ENCODE results near the gene POU3F1. TPM values are rescaled to one million over a fixed set of nuclear protein-coding genes. Genes with fewer than 3 reads are reported as not detected.

Gene POU3F1
- total and polyA plus RNA-seq, 10 of the 15 experiments (the other 5 are each of a cell fraction or from before 2014, with no cell fraction given): 0.04 to 0.53 (median 0.10) TPM; not detected in 3

DNA sequence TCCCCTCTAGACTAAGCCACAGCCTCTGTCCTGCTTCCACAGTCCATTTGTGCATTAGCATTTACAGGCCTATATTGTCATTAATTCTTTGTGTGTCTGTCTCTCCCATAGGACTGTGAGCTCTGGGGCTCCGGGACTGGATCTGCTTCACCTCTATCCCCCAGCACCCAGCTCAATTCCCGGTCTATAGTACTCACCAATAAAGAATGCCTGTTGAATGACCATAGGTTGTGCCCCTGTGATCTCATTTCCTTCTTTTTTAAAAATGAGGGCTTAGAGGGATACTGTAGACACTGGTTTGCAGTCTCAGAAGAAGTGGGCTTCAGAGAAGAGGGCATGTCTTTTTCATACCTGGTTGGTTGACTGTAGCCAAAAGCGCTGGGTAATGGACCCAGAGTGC lies 8.8 kb upstream of the POU3F1 start:
- WGBS (ENCODE audit: insufficient coverage, insufficient replicate concordance, low lambda C conversion rate, missing lambda C conversion rate): 61% methylated on average over 3 of the region's 3 CpGs
- TF ChIP-seq ATF7 (IDR thresholded peaks at IDR 0.05; ENCODE audit: low read depth): no peak
- no peak for TF ChIP-seq RAD21 (IDR thresholded peaks at IDR 0.05; ENCODE audit: insufficient read depth, low read depth, low read length)
- no peak for TF ChIP-seq IKZF2 (IDR thresholded peaks at IDR 0.05)
- no peak for TF ChIP-seq SMAD5 (IDR thresholded peaks at IDR 0.05; ENCODE audit: low read depth)
- TF ChIP-seq, protein P1, sequence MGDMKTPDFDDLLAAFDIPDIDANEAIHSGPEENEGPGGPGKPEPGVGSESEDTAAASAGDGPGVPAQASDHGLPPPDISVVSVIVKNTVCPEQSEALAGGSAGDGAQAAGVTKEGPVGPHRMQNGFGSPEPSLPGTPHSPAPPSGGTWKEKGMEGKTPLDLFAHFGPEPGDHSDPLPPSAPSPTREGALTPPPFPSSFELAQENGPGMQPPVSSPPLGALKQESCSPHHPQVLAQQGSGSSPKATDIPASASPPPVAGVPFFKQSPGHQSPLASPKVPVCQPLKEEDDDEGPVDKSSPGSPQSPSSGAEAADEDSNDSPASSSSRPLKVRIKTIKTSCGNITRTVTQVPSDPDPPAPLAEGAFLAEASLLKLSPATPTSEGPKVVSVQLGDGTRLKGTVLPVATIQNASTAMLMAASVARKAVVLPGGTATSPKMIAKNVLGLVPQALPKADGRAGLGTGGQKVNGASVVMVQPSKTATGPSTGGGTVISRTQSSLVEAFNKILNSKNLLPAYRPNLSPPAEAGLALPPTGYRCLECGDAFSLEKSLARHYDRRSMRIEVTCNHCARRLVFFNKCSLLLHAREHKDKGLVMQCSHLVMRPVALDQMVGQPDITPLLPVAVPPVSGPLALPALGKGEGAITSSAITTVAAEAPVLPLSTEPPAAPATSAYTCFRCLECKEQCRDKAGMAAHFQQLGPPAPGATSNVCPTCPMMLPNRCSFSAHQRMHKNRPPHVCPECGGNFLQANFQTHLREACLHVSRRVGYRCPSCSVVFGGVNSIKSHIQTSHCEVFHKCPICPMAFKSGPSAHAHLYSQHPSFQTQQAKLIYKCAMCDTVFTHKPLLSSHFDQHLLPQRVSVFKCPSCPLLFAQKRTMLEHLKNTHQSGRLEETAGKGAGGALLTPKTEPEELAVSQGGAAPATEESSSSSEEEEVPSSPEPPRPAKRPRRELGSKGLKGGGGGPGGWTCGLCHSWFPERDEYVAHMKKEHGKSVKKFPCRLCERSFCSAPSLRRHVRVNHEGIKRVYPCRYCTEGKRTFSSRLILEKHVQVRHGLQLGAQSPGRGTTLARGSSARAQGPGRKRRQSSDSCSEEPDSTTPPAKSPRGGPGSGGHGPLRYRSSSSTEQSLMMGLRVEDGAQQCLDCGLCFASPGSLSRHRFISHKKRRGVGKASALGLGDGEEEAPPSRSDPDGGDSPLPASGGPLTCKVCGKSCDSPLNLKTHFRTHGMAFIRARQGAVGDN (IDR thresholded peaks at IDR 0.05): no peak
- no peak for TF ChIP-seq GATAD2B (conservative IDR thresholded peaks at IDR 0.05; ENCODE audit: low read depth)
- TF ChIP-seq SUPT20H (IDR thresholded peaks at IDR 0.05; ENCODE audit: borderline replicate concordance, control insufficient read depth, low read depth, low read length): no peak
- TF ChIP-seq MYB (IDR thresholded peaks at IDR 0.05; ENCODE audit: borderline replicate concordance, low read depth, low read length): no peak
- no peak for TF ChIP-seq RAD51 (IDR thresholded peaks at IDR 0.05)
- no peak for TF ChIP-seq PML (IDR thresholded peaks at IDR 0.05; ENCODE audit: low read length)
- no peak for TF ChIP-seq PBX3 (IDR thresholded peaks at IDR 0.05; ENCODE audit: insufficient replicate concordance, low read depth, low read length)
- TF ChIP-seq IRF4 (IDR thresholded peaks at IDR 0.05; ENCODE audit: low read depth, low read length): no peak
- TF ChIP-seq POU2F2 (IDR thresholded peaks at IDR 0.05; ENCODE audit: borderline replicate concordance, low read depth, low read length): no peak
- TF ChIP-seq FOS (IDR thresholded peaks at IDR 0.05; ENCODE audit: borderline replicate concordance, extremely low read depth, insufficient read length): no peak
- TF ChIP-seq SMARCA5 (IDR thresholded peaks at IDR 0.05): no peak
- no peak for TF ChIP-seq E4F1 (IDR thresholded peaks at IDR 0.05; ENCODE audit: borderline replicate concordance, partially characterized antibody)
- TF ChIP-seq SRF (IDR thresholded peaks at IDR 0.05; ENCODE audit: low read depth in 2 of 2, low read length in 2 of 2): no peak
- no peak for TF ChIP-seq ZNF622 (IDR thresholded peaks at IDR 0.05)

More for the DNA sequence above, 8.8 kb upstream of the POU3F1 start:
- H3K4me3 ChIP-seq: no peak overlapping the region
- no peaks in the 10 kb centered on the region for H3K79me2 ChIP-seq (ENCODE audit: control insufficient read depth, insufficient read depth, low read length)
- no TSS peak for BruUV-seq (replicated peaks)
- ChIA-PET RAD21 (ENCODE audit: unreplicated experiment) (interaction anchor here (8.9 kb wide), 1 partner anchor 16 kb away, joined by 73 read pairs; no protein-coding TSS in a partner anchor), SMC1A (ENCODE audit: uncharacterized antibody, unreplicated experiment) (interaction anchor here (1.0 to 23.8 kb wide), 2 partner anchors 10 to 16 kb away, joined by 3 to 316 read pairs; no protein-coding TSS in a partner anchor), POLR2A (interaction anchor here (0.8 to 1.2 kb wide), 2 partner anchors 12 to 17 kb away, joined by 3 to 4 read pairs; no protein-coding TSS in a partner anchor), CTCF (interaction anchor here (1.3 to 4.1 kb wide), 2 partner anchors 16 to 38 kb away, joined by 4 to 35 read pairs; no protein-coding TSS in a partner anchor)
- H3K9me3 ChIP-seq (replicated peaks; ENCODE audit: control insufficient read depth, insufficient read depth, low read length): no peaks in the 10 kb centered on the region
- H3K27ac ChIP-seq (ENCODE audit: control insufficient read depth, insufficient read depth): no peak overlapping the region
- intact Hi-C loops (cut with micrococcal nuclease; ENCODE audit: unreplicated experiment): no loop called here
- in situ Hi-C loops (cut with MboI): no loop called here
- H3K4me1 ChIP-seq (ENCODE audit: control insufficient read depth, insufficient read depth, low read length): peaks cover 23% of the 10 kb centered on the region
- ATAC-seq (no peak), FAIRE-seq (no peak), DNase-seq (ENCODE audit: low read depth, low spot score) (no peak)
- H3K36me3 ChIP-seq (ENCODE audit: control insufficient read depth in 2 of 2, insufficient read depth in 2 of 2, low read length in 1 of 2): no peaks in the 10 kb centered on the region
- H4K20me1 ChIP-seq (ENCODE audit: control insufficient read depth, insufficient read depth): no peaks in the 10 kb centered on the region
- no peaks in the 10 kb centered on the region for H3K27me3 ChIP-seq (replicated peaks in 1 of 2; ENCODE audit: control insufficient read depth in 2 of 2, insufficient read depth in 2 of 2, low read length in 1 of 2)
- H3K9ac ChIP-seq (ENCODE audit: control insufficient read depth, insufficient read depth, low read length): no peak overlapping the region
- H3K4me2 ChIP-seq (ENCODE audit: control insufficient read depth, insufficient read depth): no peak overlapping the region
- H2AFZ ChIP-seq (ENCODE audit: control insufficient read depth, low read depth, low read length): no peak overlapping the region

Measured in GM12878 (cell line).